Chondrocyte (in vitro differentiated cells): ENCODE measurements around the gene GBX1. TPM values are rescaled to one million over a fixed set of nuclear protein-coding genes. Genes with fewer than 3 reads are reported as not detected.

ENCODE experiments used
- DNase-seq: peaks from one replicate; pipeline ENCODE4 v3.0.0; 2021; ENCODE audit warnings: mixed read lengths, low spot score
- H3K27ac Mint-ChIP-seq: one replicate; pipeline ENCODE4 v1.8.0; 2021; ENCODE audit warnings: mild to moderate bottlenecking, moderate library complexity, mixed read lengths; ENCODE audit not compliant: unreplicated experiment
- H3K27me3 Mint-ChIP-seq: 2 replicates; pipeline ENCODE4 v1.8.0; 2021; ENCODE audit warnings: low read depth, mixed read lengths
- H3K36me3 Mint-ChIP-seq: 2 replicates; pipeline ENCODE4 v1.8.0; 2021; ENCODE audit warnings: low read depth, mixed read lengths
- H3K4me1 Mint-ChIP-seq: 2 replicates; pipeline ENCODE4 v1.8.0; 2021; ENCODE audit warnings: low read depth, mild to moderate bottlenecking, mixed read lengths
- H3K4me3 Mint-ChIP-seq: one replicate; pipeline ENCODE4 v1.8.0; 2021; ENCODE audit warnings: mild to moderate bottlenecking, moderate library complexity, mixed read lengths; ENCODE audit not compliant: unreplicated experiment
- H3K9me3 Mint-ChIP-seq: 2 replicates; pipeline ENCODE4 v1.8.0; 2021; ENCODE audit warnings: low read depth, mixed read lengths
- total RNA-seq: library from RNA; stranded (reverse); gene quantifications from 3 replicates; pipeline ENCODE4 v1.2.1, GENCODE V29; 2021
- TF ChIP-seq, protein P1 (sequence below): fragments of 200-600 bp; sonication (generic); IDR thresholded peaks from 2 replicates; pipeline ENCODE4 v1.5.0; 2021; ENCODE audit warnings: antibody characterized with exemption, mild to moderate bottlenecking, moderate library complexity

GBX1 gene
- total RNA-seq, 1 donor from 2014 or later = not detected

- Mint-ChIP-seq H3K27me3 (no peaks in the 10 kb centered on the region), H3K4me1 (peaks cover 8% of the 10 kb centered on the region), H3K9me3 (no peaks in the 10 kb centered on the region), H3K36me3 (peaks cover 22% of the 10 kb centered on the region), H3K4me3 (no peak overlapping the region), H3K27ac (no peak overlapping the region)
- TF ChIP-seq, protein P1, sequence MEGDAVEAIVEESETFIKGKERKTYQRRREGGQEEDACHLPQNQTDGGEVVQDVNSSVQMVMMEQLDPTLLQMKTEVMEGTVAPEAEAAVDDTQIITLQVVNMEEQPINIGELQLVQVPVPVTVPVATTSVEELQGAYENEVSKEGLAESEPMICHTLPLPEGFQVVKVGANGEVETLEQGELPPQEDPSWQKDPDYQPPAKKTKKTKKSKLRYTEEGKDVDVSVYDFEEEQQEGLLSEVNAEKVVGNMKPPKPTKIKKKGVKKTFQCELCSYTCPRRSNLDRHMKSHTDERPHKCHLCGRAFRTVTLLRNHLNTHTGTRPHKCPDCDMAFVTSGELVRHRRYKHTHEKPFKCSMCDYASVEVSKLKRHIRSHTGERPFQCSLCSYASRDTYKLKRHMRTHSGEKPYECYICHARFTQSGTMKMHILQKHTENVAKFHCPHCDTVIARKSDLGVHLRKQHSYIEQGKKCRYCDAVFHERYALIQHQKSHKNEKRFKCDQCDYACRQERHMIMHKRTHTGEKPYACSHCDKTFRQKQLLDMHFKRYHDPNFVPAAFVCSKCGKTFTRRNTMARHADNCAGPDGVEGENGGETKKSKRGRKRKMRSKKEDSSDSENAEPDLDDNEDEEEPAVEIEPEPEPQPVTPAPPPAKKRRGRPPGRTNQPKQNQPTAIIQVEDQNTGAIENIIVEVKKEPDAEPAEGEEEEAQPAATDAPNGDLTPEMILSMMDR = no peak
- DNase-seq = no peak
Observed at GRCh38 chr7:151128716-151129115, 38.8 kb downstream of the GBX1 start.

DNA sequence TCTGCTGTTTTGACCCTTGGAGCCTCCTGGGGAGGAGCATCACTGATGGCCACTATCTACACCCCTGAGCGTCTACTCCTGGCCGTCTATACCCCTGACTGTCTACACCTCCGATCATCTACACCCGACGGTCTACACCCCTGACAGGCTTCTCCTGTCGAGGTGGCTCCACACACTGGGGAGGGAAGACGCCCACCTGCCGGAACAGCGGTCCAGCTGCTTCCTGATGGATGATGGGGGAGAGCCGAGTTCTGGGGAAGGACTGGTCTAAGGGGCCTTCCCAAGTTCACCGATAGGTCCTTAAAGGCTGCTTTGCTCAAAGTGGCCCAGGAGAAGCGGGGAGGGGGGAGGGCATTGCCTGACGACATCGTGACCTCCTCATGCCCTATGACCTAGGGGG is 39.4 kb downstream of the GBX1 start:
- no peaks in the 10 kb centered on the region for H3K9me3 Mint-ChIP-seq
- DNase-seq = peak; percentile 41
- H3K27ac Mint-ChIP-seq = no peak overlapping the region
- H3K36me3 Mint-ChIP-seq = peaks cover 25% of the 10 kb centered on the region
- H3K27me3 Mint-ChIP-seq = no peaks in the 10 kb centered on the region
- no peak overlapping the region for H3K4me3 Mint-ChIP-seq
- peaks cover 9% of the 10 kb centered on the region for H3K4me1 Mint-ChIP-seq
- TF ChIP-seq, protein P1 = no peak

GRCh38 chr7:151126491-151127137 is 40.9 kb downstream of the GBX1 start:
- Mint-ChIP-seq H3K4me1 (peaks cover 9% of the 10 kb centered on the region), H3K36me3 (peaks cover 23% of the 10 kb centered on the region), H3K27me3 (no peaks in the 10 kb centered on the region), H3K4me3 (no peak overlapping the region), H3K9me3 (no peaks in the 10 kb centered on the region), H3K27ac (no peak overlapping the region)
- no peak for DNase-seq
- TF ChIP-seq, protein P1 = no peak

GRCh38 chr7:151125846-151126481 is 41.5 kb downstream of the GBX1 start:
- no peaks in the 10 kb centered on the region for H3K9me3 Mint-ChIP-seq
- H3K27ac Mint-ChIP-seq = no peak overlapping the region
- H3K27me3 Mint-ChIP-seq = no peaks in the 10 kb centered on the region
- peaks cover 27% of the 10 kb centered on the region for H3K36me3 Mint-ChIP-seq
- H3K4me1 Mint-ChIP-seq = peaks cover 9% of the 10 kb centered on the region
- peak overlapping the region; percentile 58 for H3K4me3 Mint-ChIP-seq
- no peak for DNase-seq
- TF ChIP-seq, protein P1 = no peak

- Mint-ChIP-seq H3K27me3 (no peaks in the 10 kb centered on the region), H3K36me3 (peaks cover 32% of the 10 kb centered on the region), H3K27ac (no peak overlapping the region), H3K4me3 (peak overlapping the region; percentile 58), H3K9me3 (no peaks in the 10 kb centered on the region), H3K4me1 (peaks cover 9% of the 10 kb centered on the region)
- no peak for DNase-seq
- TF ChIP-seq, protein P1 = peak; percentile 21
Observed at GRCh38 chr7:151125470-151125845, 42.0 kb downstream of the GBX1 start.
